K562 (cell line): Measurements from ENCODE around the gene ONECUT1. TPM values are rescaled to one million over a fixed set of nuclear protein-coding genes. Genes with fewer than 3 reads are reported as not detected.

Experiments
- ATAC-seq: fragments of 200-7000 bp; cut with Tn5 transposase; 3 replicates; pipeline ENCODE4 v1.9.1; 2020; ENCODE audit warnings: moderate library complexity
- BruUV-seq: library from RNA; stranded (reverse); fragments of 400-500 nt; replicated peaks from 2 replicates; lab custom pipeline; 2021; lab: Mats Ljungman, UMichigan
- CTCF ChIA-PET: fragments of 300-600 bp; formaldehyde crosslinking; extraction: SDS; loops from one replicate; lab custom pipeline; 2021; ENCODE audit warnings: low intra/inter-chr PET ratio; lab: Yijun Ruan, JAX
- POLR2A ChIA-PET: fragments of 300-600, 350-650 bp; sonication (Branson Sonifier 250); formaldehyde crosslinking; extraction: SDS; loops from one replicate; lab custom pipeline; 2021; ENCODE audit warnings: antibody characterized with exemption, inconsistent platforms; lab: Yijun Ruan, JAX
- DNase-seq, 4 experiments: peaks; one replicate each; pipeline versions ENCODE4 v3.0.0 to v3.0.0-alpha.2; 2011 to 2018; ENCODE audit warnings: low spot score in 3 of 4, mixed read lengths in 3 of 4; ENCODE audit errors: extremely low read depth in 1 of 4
- FAIRE-seq: peaks from 2 replicates; lab custom pipeline; 2011; peaks lifted over from hg19 to GRCh38; lab: Jason Lieb, UNC
- H2AFZ ChIP-seq: 2 replicates; pipeline ENCODE4 v1.6.0; 2011; ENCODE audit warnings: low read depth, low read length, control low read depth, inconsistent platforms
- H3K27ac ChIP-seq: fragments of 200-600 bp; 3 replicates; pipeline ENCODE4 v1.8.0; 2011; ENCODE audit warnings: low read depth, mild to moderate bottlenecking, control low read depth, inconsistent platforms, low read length, moderate library complexity, mixed read lengths; ENCODE audit errors: extremely low read depth
- H3K27me3 ChIP-seq, 2 experiments: fragments of 300-600 bp in 1 of 2; 2 replicates in 1 of 2; 3 replicates in 1 of 2; pipeline versions ENCODE4 v1.6.0 to v1.8.0; 2011; ENCODE audit warnings: inconsistent platforms in 2 of 2, low read length in 2 of 2, mild to moderate bottlenecking in 1 of 2, mixed read lengths in 1 of 2, moderate library complexity in 1 of 2; ENCODE audit not compliant: control insufficient read depth in 2 of 2, insufficient read depth in 2 of 2
- H3K36me3 ChIP-seq: fragments of 300-600 bp; 3 replicates; pipeline ENCODE4 v1.8.0; 2011; ENCODE audit warnings: mild to moderate bottlenecking, low read length, inconsistent platforms; ENCODE audit not compliant: control insufficient read depth, insufficient read depth
- H3K4me1 ChIP-seq, 2 experiments: fragments of 200-600 bp in 1 of 2; replicated peaks in 1 of 2; 2 replicates in 1 of 2; 3 replicates in 1 of 2; pipeline versions ENCODE4 v1.5.1 to v1.8.0; 2011; ENCODE audit warnings: inconsistent platforms in 2 of 2, low read length in 2 of 2, mild to moderate bottlenecking in 1 of 2, mixed read lengths in 1 of 2, moderate library complexity in 1 of 2; ENCODE audit not compliant: control insufficient read depth in 2 of 2, insufficient read depth in 2 of 2
- H3K4me2 ChIP-seq: 2 replicates; pipeline ENCODE4 v1.6.1; 2011; ENCODE audit warnings: low read length, control low read depth, inconsistent platforms, mixed read lengths; ENCODE audit not compliant: insufficient read depth
- H3K4me3 ChIP-seq: fragments of 200-600 bp; sonication (generic), shearing (Covaris generic); 2 replicates; pipeline ENCODE4 v1.5.1; 2016; ENCODE audit warnings: control low read depth, inconsistent platforms
- H3K79me2 ChIP-seq: fragments of 200-600 bp; 3 replicates; pipeline ENCODE4 v1.8.0; 2011; ENCODE audit warnings: low read length, inconsistent platforms; ENCODE audit not compliant: control insufficient read depth, insufficient read depth
- H3K9ac ChIP-seq, 2 experiments: 2 replicates each; pipeline versions ENCODE4 v1.6.0 to v1.6.1; 2011; ENCODE audit warnings: low read depth in 2 of 2, low read length in 2 of 2, control low read depth in 1 of 2, inconsistent platforms in 1 of 2, mild to moderate bottlenecking in 1 of 2, mixed read lengths in 1 of 2; ENCODE audit not compliant: insufficient read depth in 1 of 2
- H3K9me1 ChIP-seq: one replicate; pipeline ENCODE4 v1.6.0; 2011; ENCODE audit warnings: inconsistent platforms, mild to moderate bottlenecking, low read length, moderate library complexity; ENCODE audit not compliant: control insufficient read depth, insufficient read depth
- H3K9me3 ChIP-seq: replicated peaks from 2 replicates; pipeline ENCODE4 v1.5.1; 2011; ENCODE audit warnings: low read depth, low read length, inconsistent platforms; ENCODE audit not compliant: control insufficient read depth, insufficient read depth
- H4K20me1 ChIP-seq: replicated peaks from 2 replicates; pipeline ENCODE4 v1.6.1; 2011; ENCODE audit warnings: low read length, inconsistent platforms, mixed read lengths; ENCODE audit not compliant: control insufficient read depth, insufficient read depth
- ELF4 ChIP-seq: fragments of 450-650 bp; formaldehyde crosslinking; IDR thresholded peaks from 2 replicates; pipeline ENCODE4 v1.4.0; 2022; ENCODE audit warnings: missing genetic modification characterization
- FOS ChIP-seq: IDR thresholded peaks from 3 replicates; pipeline ENCODE4 v1.6.1; 2011; ENCODE audit not compliant: insufficient read length; ENCODE audit errors: extremely low read depth
- GTF2A2 ChIP-seq: IDR thresholded peaks from 2 replicates; pipeline ENCODE4 v1.6.1; 2016; ENCODE audit warnings: mild to moderate bottlenecking, missing genetic modification characterization, missing compliant biosample characterization
- KLF1 ChIP-seq: fragments of 450-650 bp; IDR thresholded peaks from 2 replicates; pipeline ENCODE4 v1.6.1; 2016; ENCODE audit warnings: missing genetic modification characterization, missing compliant biosample characterization
- POLR2AphosphoS5 ChIP-seq: IDR thresholded peaks from 2 replicates; pipeline ENCODE4 v1.6.1; 2011; ENCODE audit warnings: mild to moderate bottlenecking, low read depth, low read length, moderate library complexity; ENCODE audit not compliant: control insufficient read depth, insufficient read depth
- POLR3G ChIP-seq: IDR thresholded peaks from 2 replicates; pipeline ENCODE4 v1.6.1; 2011; ENCODE audit not compliant: insufficient read length, insufficient replicate concordance; ENCODE audit errors: extremely low read depth
- PTRF ChIP-seq: fragments of 450-650 bp; IDR thresholded peaks from 2 replicates; pipeline ENCODE4 v1.6.1; 2016; ENCODE audit warnings: mild to moderate bottlenecking, missing genetic modification characterization, missing compliant biosample characterization
- SAFB ChIP-seq: fragments of 200-400 bp; formaldehyde crosslinking; IDR thresholded peaks from 2 replicates; pipeline ENCODE4 v1.6.1; 2017; ENCODE audit warnings: low read depth, low read length, borderline replicate concordance
- U2AF2 ChIP-seq: fragments of 200-400 bp; formaldehyde crosslinking; optimal IDR thresholded peaks from 2 replicates; pipeline ENCODE3; 2017; ENCODE audit warnings: low read depth, mild to moderate bottlenecking, low read length
- ZNF174 ChIP-seq: fragments of 250-450 bp; sonication (Bioruptor Pico); IDR thresholded peaks from 2 replicates; pipeline ENCODE4 v1.4.0; 2020; ENCODE audit warnings: mild to moderate bottlenecking
- ZNF274 ChIP-seq: IDR thresholded peaks from 2 replicates; pipeline ENCODE4 v1.6.1; 2011; ENCODE audit warnings: low read depth, mild to moderate bottlenecking, low read length, moderate library complexity, borderline replicate concordance
- ZNF785 ChIP-seq: fragments of 250-450 bp; sonication (Bioruptor Pico); IDR thresholded peaks from 2 replicates; pipeline ENCODE4 v1.4.0; 2020; ENCODE audit warnings: mild to moderate bottlenecking
- WGBS: fragments of 100-300 bp; shearing (Covaris generic); methylation state at CpG from one replicate; pipeline ENCODE4 v1.1.6; 2016; ENCODE audit warnings: low coverage, mixed read lengths; ENCODE audit not compliant: insufficient coverage; ENCODE audit errors: missing lambda C conversion rate; 5-methylcytosine and 5-hydroxymethylcytosine counted together
- in situ Hi-C: fragments of 300-500 bp; cut with MboI; formaldehyde crosslinking; loops from 4 replicates; pipeline ENCODE4 v1.15.0; 2018; ENCODE audit warnings: inconsistent platforms, mixed read lengths
- intact Hi-C: fragments of 100-400 bp; cut with micrococcal nuclease; formaldehyde crosslinking; loops from 2 replicates; pipeline ENCODE4 v1.14.2; 2022
- polyA plus RNA-seq, 8 experiments: library from polyadenylated mRNA; depleted of rRNA in 4 of 8; stranded (reverse) in 5 of 8; unstranded in 3 of 8; fragments of >200 nt; fragmentation: Nextera tagmentation in 2 of 8; fragmentation: Illumina TruSeq in 1 of 8; extraction: Ambion mirVana in 2 of 8; extraction: Trizol in 1 of 8; gene quantifications; 2 replicates each; pipeline versions ENCODE4 v1.2.1 to v1.2.3, GENCODE V29; 2011 to 2014; ENCODE audit warnings: inconsistent platforms in 1 of 8, missing spikeins in 1 of 8
- total RNA-seq, 7 experiments: library from RNA; depleted of rRNA in 6 of 7; stranded (reverse); fragments of >200 nt in 6 of 7; fragmentation: Illumina TruSeq in 2 of 7; extraction: Trizol in 2 of 7; gene quantifications; 2 replicates each; pipeline versions ENCODE4 v1.2.1 to v1.2.3, GENCODE V29; 2011 to 2021; ENCODE audit warnings: low replicate concordance in 1 of 7

Gene ONECUT1
- total and polyA plus RNA-seq, 9 of the 15 experiments (the other 6 are each of a cell fraction or from before 2014, with no cell fraction given) = not detected

- no peak overlapping the region for H3K4me3 ChIP-seq
- in situ Hi-C loops (no loop called here), intact Hi-C loops (no loop called here)
- no peaks in the 10 kb centered on the region for H3K9me1 ChIP-seq
- DNase-seq (no peak), FAIRE-seq (no peak), ATAC-seq (no peak)
- no peak overlapping the region for H3K9ac ChIP-seq
- peaks cover 3 to 38% of the 10 kb centered on the region in 2 experiments; a peak in 3 of 5 replicates for H3K27me3 ChIP-seq
- no peak overlapping the region for H3K27ac ChIP-seq
- no TSS peak for BruUV-seq
- POLR2A ChIA-PET = interaction anchor here (1.2 kb wide), 1 partner anchor 12 kb away, joined by 4 read pairs; no protein-coding TSS in a partner anchor
- 31% methylated on average over 50 of the region's 58 CpGs for WGBS
- CTCF ChIA-PET = no interaction called here
- TF ChIP-seq ELF4 (no peak), KLF1 (no peak), GTF2A2 (tag) (no peak), U2AF2 (no peak), ZNF274 (no peak), PTRF (tag) (no peak), FOS (no peak), POLR2AphosphoS5 (no peak), ZNF174 (CRISPR knock-in tag) (no peak), POLR3G (no peak), SAFB (no peak), ZNF785 (CRISPR knock-in tag) (no peak)
- H3K36me3 ChIP-seq = no peaks in the 10 kb centered on the region
- no peak overlapping the region for H2AFZ ChIP-seq
- H3K9me3 ChIP-seq = no peaks in the 10 kb centered on the region
- H3K4me2 ChIP-seq = no peak overlapping the region
- H4K20me1 ChIP-seq = no peaks in the 10 kb centered on the region
- H3K4me1 ChIP-seq = peaks cover 0 to 33% of the 10 kb centered on the region in 2 experiments; a peak in 2 of 5 replicates
- no peaks in the 10 kb centered on the region for H3K79me2 ChIP-seq
Observed at GRCh38 chr15:52788099-52788986, 1.8 kb downstream of the ONECUT1 start.
